HEK293 (cell line): Measurements from ENCODE around the gene KDF1.

ENCODE experiments used
- CTCF ChIA-PET: fragments of 350-600 bp; formaldehyde crosslinking; extraction: SDS; loops from one replicate; lab custom pipeline; 2021; ENCODE audit warnings: antibody characterized with exemption; lab: Yijun Ruan, JAX
- POLR2A ChIA-PET: fragments of 300-600 bp; formaldehyde crosslinking; extraction: SDS; loops from one replicate; lab custom pipeline; 2020; ENCODE audit warnings: antibody characterized with exemption, inconsistent platforms; lab: Yijun Ruan, JAX
- H3K27ac ChIP-seq: fragments of 200-500 bp; sonication (Bioruptor generic); 2 replicates; pipeline ENCODE4 v1.5.1; 2014; ENCODE audit warnings: low read depth, low read length, control low read depth, inconsistent platforms; ENCODE audit errors: extremely low read depth
- H3K36me3 ChIP-seq, 2 experiments: fragments of 200-500 bp in 1 of 2; sonication (Bioruptor generic) in 1 of 2; 1 replicate in 1 of 2; 2 replicates in 1 of 2; pipeline ENCODE4 v1.5.1; 2014 to 2017; ENCODE audit warnings: inconsistent platforms in 2 of 2, low read length in 2 of 2; ENCODE audit not compliant: control insufficient read depth in 2 of 2, insufficient read depth in 1 of 2
- H3K4me1 ChIP-seq: fragments of 200-500 bp; sonication (Bioruptor generic); 2 replicates; pipeline ENCODE4 v1.5.1; 2014; ENCODE audit warnings: mild to moderate bottlenecking, low read length, inconsistent platforms; ENCODE audit not compliant: control insufficient read depth, insufficient read depth
- H3K4me3 ChIP-seq: 2 replicates; pipeline ENCODE4 v1.5.1; 2011; ENCODE audit warnings: low read depth, mild to moderate bottlenecking, control low read depth, low read length, moderate library complexity
- H3K9me3 ChIP-seq: fragments of 200-500 bp; sonication (Bioruptor generic); 2 replicates; pipeline ENCODE4 v1.5.1; 2014; ENCODE audit warnings: low read depth, low read length, inconsistent platforms; ENCODE audit not compliant: control insufficient read depth, insufficient read depth
- ELK4 ChIP-seq: IDR thresholded peaks from 2 replicates; pipeline ENCODE4 v1.6.1; 2011; ENCODE audit warnings: mild to moderate bottlenecking, low read depth, low read length, borderline replicate concordance
- GLI4 ChIP-seq: fragments of 450-650 bp; formaldehyde crosslinking; IDR thresholded peaks from 2 replicates; pipeline ENCODE4 v1.5.1; 2016; ENCODE audit warnings: missing biosample characterization, missing genetic modification characterization
- HOXA7 ChIP-seq: sonication (generic); formaldehyde crosslinking; IDR thresholded peaks from 2 replicates; pipeline ENCODE4 v1.8.1; 2022; ENCODE audit warnings: missing genetic modification reagents, borderline replicate concordance
- KLF16 ChIP-seq: fragments of 450-650 bp; formaldehyde crosslinking; IDR thresholded peaks from 2 replicates; pipeline ENCODE4 v1.5.1; 2017; ENCODE audit warnings: missing biosample characterization, missing genetic modification characterization
- KLF9 ChIP-seq: fragments of 450-650 bp; formaldehyde crosslinking; IDR thresholded peaks from 2 replicates; pipeline ENCODE4 v1.5.1; 2016; ENCODE audit warnings: missing biosample characterization, missing genetic modification characterization, low read depth
- MYNN ChIP-seq: fragments of 450-650 bp; formaldehyde crosslinking; IDR thresholded peaks from 2 replicates; pipeline ENCODE4 v1.5.1; 2016; ENCODE audit warnings: missing biosample characterization, missing genetic modification characterization, borderline replicate concordance
- MZF1 ChIP-seq: fragments of 450-650 bp; formaldehyde crosslinking; IDR thresholded peaks from 2 replicates; pipeline ENCODE4 v1.5.1; 2017; ENCODE audit warnings: missing biosample characterization, missing genetic modification characterization, borderline replicate concordance
- PRDM10 ChIP-seq: fragments of 450-650 bp; formaldehyde crosslinking; IDR thresholded peaks from 2 replicates; pipeline ENCODE4 v1.5.1; 2016; ENCODE audit warnings: missing biosample characterization, missing genetic modification characterization
- RBAK ChIP-seq: fragments of 450-650 bp; formaldehyde crosslinking; IDR thresholded peaks from 2 replicates; pipeline ENCODE4 v1.5.1; 2016; ENCODE audit warnings: missing biosample characterization, missing genetic modification characterization
- ZFHX2 ChIP-seq: fragments of 450-650 bp; formaldehyde crosslinking; conservative IDR thresholded peaks from 2 replicates; pipeline ENCODE4 v1.5.1; 2016; ENCODE audit warnings: missing biosample characterization, missing genetic modification characterization
- ZNF132 ChIP-seq: fragments of 450-650 bp; formaldehyde crosslinking; IDR thresholded peaks from 2 replicates; pipeline ENCODE4 v1.5.1; 2017; ENCODE audit warnings: missing biosample characterization, missing genetic modification characterization, borderline replicate concordance
- ZNF148 ChIP-seq: fragments of 450-650 bp; formaldehyde crosslinking; IDR thresholded peaks from 2 replicates; pipeline ENCODE4 v1.5.0; 2017; ENCODE audit warnings: missing biosample characterization, missing genetic modification characterization, borderline replicate concordance
- ZNF19 ChIP-seq: fragments of 450-650 bp; formaldehyde crosslinking; IDR thresholded peaks from 2 replicates; pipeline ENCODE4; 2016; ENCODE audit warnings: missing biosample characterization, missing genetic modification characterization, low read depth
- ZNF211 ChIP-seq: fragments of 450-650 bp; formaldehyde crosslinking; IDR thresholded peaks from 2 replicates; pipeline ENCODE4 v1.5.1; 2016; ENCODE audit warnings: low read depth, missing biosample characterization, missing genetic modification characterization
- ZNF24 ChIP-seq: fragments of 450-650 bp; formaldehyde crosslinking; IDR thresholded peaks from 2 replicates; pipeline ENCODE4 v1.5.1; 2016; ENCODE audit warnings: missing biosample characterization, missing genetic modification characterization
- ZNF248 ChIP-seq: fragments of 450-650 bp; formaldehyde crosslinking; IDR thresholded peaks from 2 replicates; pipeline ENCODE4 v1.5.1; 2017; ENCODE audit warnings: missing biosample characterization, missing genetic modification characterization
- ZNF341 ChIP-seq: fragments of 450-650 bp; formaldehyde crosslinking; IDR thresholded peaks from 2 replicates; pipeline ENCODE4; 2016; ENCODE audit warnings: low read depth, missing biosample characterization, missing genetic modification characterization
- ZNF654 ChIP-seq: fragments of 450-650 bp; formaldehyde crosslinking; IDR thresholded peaks from 2 replicates; pipeline ENCODE4 v1.5.1; 2016; ENCODE audit warnings: low read depth, missing biosample characterization, missing genetic modification characterization
- ZNF768 ChIP-seq: fragments of 450-650 bp; formaldehyde crosslinking; IDR thresholded peaks from 2 replicates; pipeline ENCODE4 v1.5.1; 2018; ENCODE audit warnings: missing biosample characterization, mild to moderate bottlenecking, missing genetic modification characterization
- ZNF843 ChIP-seq: fragments of 450-650 bp; formaldehyde crosslinking; IDR thresholded peaks from 2 replicates; pipeline ENCODE4 v1.5.1; 2016; ENCODE audit warnings: missing biosample characterization, missing genetic modification characterization
- ZSCAN16 ChIP-seq: fragments of 450-650 bp; formaldehyde crosslinking; IDR thresholded peaks from 2 replicates; pipeline ENCODE4 v1.5.1; 2016; ENCODE audit warnings: missing biosample characterization, missing genetic modification characterization
- ZSCAN4 ChIP-seq: fragments of 450-650 bp; formaldehyde crosslinking; IDR thresholded peaks from 2 replicates; pipeline ENCODE4 v1.5.1; 2017; ENCODE audit warnings: missing biosample characterization, missing genetic modification characterization

The KDF1 gene

GRCh38 chr1:26996665-26997064 is 36.4 kb upstream of the KDF1 start:
- H3K9me3 ChIP-seq = no peaks in the 10 kb centered on the region
- no peaks in the 10 kb centered on the region; the same call in 1 of the 2 replicates for H3K4me1 ChIP-seq
- no peak overlapping the region for H3K4me3 ChIP-seq
- ChIA-PET CTCF (interaction anchor here (0.5 to 9.3 kb wide), 23 partner anchors 10 to 422 kb away, joined by 3 to 141 read pairs (median 5); no protein-coding TSS in a partner anchor), POLR2A (interaction anchor here (0.5 kb wide), 1 partner anchor 745 kb away, joined by 5 read pairs; no protein-coding TSS in a partner anchor)
- no peak overlapping the region for H3K27ac ChIP-seq
- TF ChIP-seq MYNN (tag by site-specific recombination) (no peak), ZNF248 (tag by site-specific recombination) (no peak), ZNF19 (tag by site-specific recombination) (no peak), ZNF654 (tag by site-specific recombination) (no peak), ZSCAN4 (no peak), MZF1 (tag by site-specific recombination) (no peak), KLF9 (tag by site-specific recombination) (no peak), ZNF211 (tag by site-specific recombination) (no peak), ZNF843 (tag by site-specific recombination) (no peak), ELK4 (no peak), PRDM10 (tag by site-specific recombination) (no peak), ZNF148 (tag by site-specific recombination) (no peak), ZSCAN16 (tag by site-specific recombination) (no peak), RBAK (no peak), GLI4 (tag by site-specific recombination) (no peak), KLF16 (tag by site-specific recombination) (no peak), ZNF132 (tag by site-specific recombination) (no peak)
- peaks cover 0 to 6% of the 10 kb centered on the region in 2 experiments; a peak in 2 of 3 replicates for H3K36me3 ChIP-seq

GRCh38 chr1:26996024-26996423 is 35.8 kb upstream of the KDF1 start:
- no peak overlapping the region for H3K27ac ChIP-seq
- POLR2A ChIA-PET = no interaction called here

More at GRCh38 chr1:26996024-26996423, 35.8 kb upstream of the KDF1 start:
- Histone ChIP-seq H3K36me3 (peaks cover 0 to 6% of the 10 kb centered on the region in 2 experiments; a peak in 2 of 3 replicates), H3K4me3 (no peak overlapping the region), H3K4me1 (no peaks in the 10 kb centered on the region; the same call in 1 of the 2 replicates), H3K9me3 (no peaks in the 10 kb centered on the region)
- TF ChIP-seq ZNF341 (tag by site-specific recombination) (peak; percentile 57), HOXA7 (CRISPR knock-in tag) (no peak), ZNF24 (no peak), ZFHX2 (tag by site-specific recombination) (no peak), ZNF768 (tag by site-specific recombination) (no peak)
- CTCF ChIA-PET = interaction anchor here (0.6 to 9.3 kb wide), 15 partner anchors 9 to 240 kb away, joined by 3 to 141 read pairs (median 10); no protein-coding TSS in a partner anchor
